Body of pancreas (tissue), 4 donors: Measurements from ENCODE around the gene KATNB1. TPM values are rescaled to one million over a fixed set of nuclear protein-coding genes. Genes with fewer than 3 reads are reported as not detected.

ENCODE experiments used
- ATAC-seq: fragments of 150-250 bp; one replicate; pipeline ENCODE4 v1.9.1; 2016
- DNase-seq, 4 donors: peaks; one replicate each; pipeline ENCODE4 v3.0.0-alpha.2; 2019
- H3K27ac ChIP-seq, 4 donors: fragments of 200-600 bp; sonication (generic); 1 replicate in 3 of 4; 2 replicates in 1 of 4; pipeline versions ENCODE4 v1.5.1 to v1.6.1; 2016 to 2019; ENCODE audit warnings: mild to moderate bottlenecking in 1 of 4, mixed read lengths in 1 of 4, moderate library complexity in 1 of 4
- H3K27me3 ChIP-seq, 2 donors: fragments of 200-600 bp; sonication (generic); one replicate each; pipeline ENCODE4 v1.6.0; 2016; ENCODE audit warnings: mild to moderate bottlenecking in 1 of 2
- H3K36me3 ChIP-seq, 2 donors: fragments of 200-600 bp; sonication (generic); replicated peaks in 1 of 2; 2 replicates each; pipeline ENCODE4 v1.5.1; 2016; ENCODE audit warnings: low read depth in 2 of 2; ENCODE audit not compliant: insufficient read depth in 1 of 2
- H3K4me1 ChIP-seq: fragments of 200-600 bp; sonication (generic); one replicate; pipeline ENCODE4 v1.6.0; 2016
- H3K4me3 ChIP-seq, 2 donors: fragments of 200-600 bp; sonication (generic); 1 replicate in 1 of 2; 2 replicates in 1 of 2; pipeline ENCODE4 v1.5.1; 2016 to 2019
- H3K9me3 ChIP-seq, 3 donors: fragments of 200-600 bp; sonication (generic); 1 replicate in 2 of 3; 2 replicates in 1 of 3; pipeline ENCODE4 v1.5.1; 2016
- POLR2A ChIP-seq, 3 donors: fragments of 450-650 bp; IDR thresholded peaks; one replicate each; pipeline ENCODE4 v1.6.1; 2016; ENCODE audit warnings: antibody characterized with exemption in 3 of 3, mild to moderate bottlenecking in 2 of 3
- WGBS, 2 donors: methylation state at CpG; one replicate each; pipeline ENCODE4 v1.1.5; 2017; 5-methylcytosine and 5-hydroxymethylcytosine counted together
- intact Hi-C: fragments of 100-400 bp; cut with DNase I; formaldehyde crosslinking; loops from one replicate; pipeline ENCODE4 v1.15.1; 2023
- total RNA-seq, 2 donors: library from RNA; depleted of rRNA; stranded (reverse); fragments of >200 nt; gene quantifications; one replicate each; pipeline ENCODE4 v1.1.0, GENCODE V29; 2016
- TF ChIP-seq, protein P1 (sequence below), 7 experiments: fragments of 450-650 bp in 4 of 7; fragments of 200-600 bp in 3 of 7; sonication (generic) in 3 of 7; IDR thresholded peaks; one replicate each; pipeline ENCODE4 v1.5.1; 2016 to 2019; ENCODE audit warnings: antibody characterized with exemption in 7 of 7

The KATNB1 gene
- total RNA-seq, 2 donors from 2014 or later = 13.7 to 14.2 TPM

DNA sequence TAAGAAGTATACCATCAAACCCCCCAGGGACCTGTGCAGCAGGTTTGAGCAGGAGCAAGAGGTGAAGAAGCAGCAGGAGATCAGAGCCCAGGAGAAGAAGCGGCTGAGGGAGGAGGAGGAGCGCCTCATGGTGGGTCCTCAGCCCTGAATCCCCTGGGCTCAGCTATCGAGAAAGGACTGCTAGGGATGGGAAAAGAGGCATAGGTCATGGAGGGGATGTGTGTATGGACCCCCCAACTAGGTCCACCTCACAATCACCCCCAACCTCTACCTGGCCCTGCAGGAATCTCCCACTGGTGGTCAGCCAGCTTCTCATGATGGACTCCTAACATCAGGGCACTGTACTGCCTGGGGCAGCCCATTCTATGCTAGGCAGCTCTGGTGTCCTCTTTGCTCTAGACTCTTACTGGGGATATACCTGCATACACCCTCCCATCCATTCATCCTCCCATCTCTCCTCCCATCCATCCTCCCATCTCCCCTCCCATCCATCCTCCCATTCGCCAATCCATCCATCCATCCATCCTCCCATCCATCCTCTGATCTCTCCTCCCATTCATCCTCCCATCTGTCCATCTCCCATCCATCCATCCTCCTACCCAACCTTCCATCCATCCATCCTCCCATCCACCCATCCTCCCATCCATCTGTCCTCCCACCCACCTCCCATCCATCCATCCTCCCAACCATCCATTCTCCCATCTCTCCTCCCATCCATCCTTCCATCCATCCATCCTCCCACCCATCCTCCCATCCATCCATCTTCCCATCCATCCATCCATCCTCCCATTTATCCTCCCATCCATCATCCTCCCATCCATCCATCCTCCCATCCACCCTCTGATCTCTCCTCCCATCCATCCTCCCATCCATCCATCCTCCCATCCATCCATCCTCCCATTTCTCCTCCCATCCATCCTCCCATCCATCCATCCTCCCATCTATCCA, 30.4 kb upstream of the KATNB1 start:
- H3K4me3 ChIP-seq = no peak overlapping the region
- H3K27ac ChIP-seq = peak overlapping the region in 3 of 4 donors; percentile 45 to 62 (median 48)
- peaks cover 37% of the 10 kb centered on the region for H3K4me1 ChIP-seq
- intact Hi-C loops = no loop called here
- WGBS, 2 donors = 95 to 96% methylated on average over 4 of the region's 4 CpGs
- no peaks in the 10 kb centered on the region for H3K27me3 ChIP-seq
- H3K36me3 ChIP-seq = no peaks in the 10 kb centered on the region
- ATAC-seq (no peak), DNase-seq (no peak)
- TF ChIP-seq, protein P1, sequence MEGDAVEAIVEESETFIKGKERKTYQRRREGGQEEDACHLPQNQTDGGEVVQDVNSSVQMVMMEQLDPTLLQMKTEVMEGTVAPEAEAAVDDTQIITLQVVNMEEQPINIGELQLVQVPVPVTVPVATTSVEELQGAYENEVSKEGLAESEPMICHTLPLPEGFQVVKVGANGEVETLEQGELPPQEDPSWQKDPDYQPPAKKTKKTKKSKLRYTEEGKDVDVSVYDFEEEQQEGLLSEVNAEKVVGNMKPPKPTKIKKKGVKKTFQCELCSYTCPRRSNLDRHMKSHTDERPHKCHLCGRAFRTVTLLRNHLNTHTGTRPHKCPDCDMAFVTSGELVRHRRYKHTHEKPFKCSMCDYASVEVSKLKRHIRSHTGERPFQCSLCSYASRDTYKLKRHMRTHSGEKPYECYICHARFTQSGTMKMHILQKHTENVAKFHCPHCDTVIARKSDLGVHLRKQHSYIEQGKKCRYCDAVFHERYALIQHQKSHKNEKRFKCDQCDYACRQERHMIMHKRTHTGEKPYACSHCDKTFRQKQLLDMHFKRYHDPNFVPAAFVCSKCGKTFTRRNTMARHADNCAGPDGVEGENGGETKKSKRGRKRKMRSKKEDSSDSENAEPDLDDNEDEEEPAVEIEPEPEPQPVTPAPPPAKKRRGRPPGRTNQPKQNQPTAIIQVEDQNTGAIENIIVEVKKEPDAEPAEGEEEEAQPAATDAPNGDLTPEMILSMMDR (IDR thresholded peaks at IDR 0.05) = no peak
- no peak for TF ChIP-seq POLR2A (IDR thresholded peaks at IDR 0.05)
- no peaks in the 10 kb centered on the region for H3K9me3 ChIP-seq

DNA sequence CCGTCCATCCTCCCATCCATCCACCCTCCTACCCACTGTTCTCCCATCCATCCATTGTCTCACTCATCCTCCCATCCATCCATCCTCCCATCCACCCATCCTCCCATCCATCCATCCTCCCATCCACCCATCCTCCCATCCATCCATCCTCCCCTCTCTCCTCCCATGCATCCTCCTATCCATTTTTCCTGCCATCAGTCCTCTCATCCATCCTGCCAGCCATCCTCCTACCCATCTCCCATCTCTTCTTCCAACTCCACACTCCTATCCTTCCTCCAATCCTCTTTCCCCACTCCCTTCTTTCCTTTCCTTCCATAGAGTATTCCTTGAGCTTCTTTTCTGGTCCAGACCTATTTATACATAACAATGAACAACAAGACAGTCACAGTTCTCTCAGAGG, 28.9 kb upstream of the KATNB1 start:
- intact Hi-C loops = no loop called here
- ATAC-seq = no peak
- Histone ChIP-seq H3K36me3 (no peaks in the 10 kb centered on the region), H3K4me3 (no peak overlapping the region), H3K4me1 (peaks cover 25% of the 10 kb centered on the region), H3K27me3 (no peaks in the 10 kb centered on the region), H3K27ac (no peak overlapping the region), H3K9me3 (no peaks in the 10 kb centered on the region)
- TF ChIP-seq POLR2A (IDR thresholded peaks at IDR 0.05) = no peak
- TF ChIP-seq, protein P1 (IDR thresholded peaks at IDR 0.05) = no peak
- 27 to 38% methylated on average over 1 of the region's 1 CpG for WGBS, 2 donors
- DNase-seq = no peak

DNA sequence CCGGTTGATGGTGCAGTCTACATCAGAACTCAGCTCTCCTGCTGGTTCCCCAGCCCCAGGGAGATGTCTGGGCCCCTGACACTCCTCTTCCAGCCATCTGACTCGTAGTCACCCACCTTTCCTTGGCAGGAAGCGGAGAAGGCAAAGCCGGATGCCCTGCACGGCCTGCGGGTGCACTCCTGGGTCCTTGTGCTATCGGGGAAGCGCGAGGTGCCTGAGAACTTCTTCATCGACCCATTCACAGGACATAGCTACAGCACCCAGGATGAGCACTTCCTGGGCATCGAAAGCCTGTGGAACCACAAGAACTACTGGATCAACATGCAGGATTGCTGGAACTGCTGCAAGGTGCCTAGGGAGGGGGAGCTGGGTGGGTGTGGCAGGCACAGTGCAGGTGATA, 28.2 kb upstream of the KATNB1 start:
- no peak overlapping the region for H3K27ac ChIP-seq
- H3K27me3 ChIP-seq = no peaks in the 10 kb centered on the region
- 84 to 100% methylated on average over 1 to 11 of the region's 11 CpGs for WGBS, 2 donors
- intact Hi-C loops = no loop called here
- H3K4me3 ChIP-seq = no peak overlapping the region
- no peaks in the 10 kb centered on the region for H3K9me3 ChIP-seq
- DNase-seq (no peak), ATAC-seq (no peak)
- no peak for TF ChIP-seq POLR2A (IDR thresholded peaks at IDR 0.05)
- TF ChIP-seq, protein P1 (IDR thresholded peaks at IDR 0.05) = no peak
- H3K36me3 ChIP-seq = no peaks in the 10 kb centered on the region
- peaks cover 21% of the 10 kb centered on the region for H3K4me1 ChIP-seq

DNA sequence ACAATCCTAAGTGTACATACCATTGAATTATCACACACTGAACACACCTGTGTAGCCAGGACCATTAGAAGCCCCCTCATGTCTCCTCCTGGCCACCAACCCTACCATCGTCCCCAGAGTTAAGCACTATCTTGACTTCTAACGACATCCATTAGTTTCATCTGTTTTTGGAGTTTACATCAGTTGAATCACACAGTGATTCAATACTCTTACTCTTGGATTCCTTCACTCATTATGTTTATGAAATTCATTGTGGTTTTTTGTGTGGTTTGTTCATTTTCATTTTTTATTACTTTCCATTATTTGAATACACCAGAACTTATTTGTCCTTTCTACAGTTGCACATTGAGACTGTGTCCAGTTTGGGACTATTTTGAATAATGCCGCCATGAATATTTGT, 27.4 kb upstream of the KATNB1 start:
- TF ChIP-seq POLR2A (IDR thresholded peaks at IDR 0.05) = no peak
- TF ChIP-seq, protein P1 (IDR thresholded peaks at IDR 0.05) = no peak
- 87% methylated on average over 3 of the region's 3 CpGs for WGBS, 2 donors
- H3K4me1 ChIP-seq = peaks cover 20% of the 10 kb centered on the region
- intact Hi-C loops = no loop called here
- DNase-seq (no peak), ATAC-seq (no peak)
- no peaks in the 10 kb centered on the region for H3K36me3 ChIP-seq
- no peak overlapping the region for H3K27ac ChIP-seq
- H3K27me3 ChIP-seq = no peaks in the 10 kb centered on the region
- no peaks in the 10 kb centered on the region for H3K9me3 ChIP-seq
- H3K4me3 ChIP-seq = no peak overlapping the region
